ENCODE results near the gene SPDYE2.
"Not testable (repeated sequence)": the region's sequence is repeated elsewhere in the genome, so short reads cannot be mapped to it uniquely, and the experiment has no call there.

DNA sequence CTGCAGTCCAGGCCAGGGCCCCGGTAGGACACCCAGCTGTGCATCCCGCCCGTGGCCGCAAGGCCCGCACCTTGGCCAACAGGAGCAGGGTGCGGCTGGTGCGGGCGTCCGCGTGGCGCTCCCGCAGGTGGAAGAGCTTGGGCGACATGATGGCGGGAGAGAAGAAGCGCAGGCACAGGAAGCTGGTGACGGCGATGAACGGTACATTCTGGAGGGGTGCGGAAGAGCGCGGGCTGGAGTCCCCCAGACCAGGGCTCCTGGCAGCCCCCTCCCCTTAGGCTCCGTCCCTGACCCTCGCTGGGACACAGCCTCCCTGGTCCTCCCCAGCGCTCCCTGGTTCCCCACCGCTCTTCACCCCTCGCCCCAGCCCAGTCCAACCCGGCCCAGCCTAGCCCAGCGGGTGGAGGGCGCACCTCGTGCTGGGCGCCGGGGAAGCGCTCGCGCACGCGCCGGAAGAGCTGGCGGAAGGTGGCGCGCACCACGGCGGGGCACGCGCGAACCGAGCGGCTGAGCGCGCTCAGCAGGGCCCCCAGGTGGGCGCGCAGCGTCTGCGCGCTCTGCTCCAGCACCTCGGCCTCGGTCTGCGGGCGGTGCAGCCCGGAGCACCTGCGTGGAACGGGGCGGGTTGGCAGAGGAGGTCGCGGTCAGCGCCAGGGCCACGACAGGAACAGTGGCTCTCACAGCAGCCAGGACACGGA is 42.8 kb downstream of the SPDYE2 start:
- TF ChIP-seq, protein P1, sequence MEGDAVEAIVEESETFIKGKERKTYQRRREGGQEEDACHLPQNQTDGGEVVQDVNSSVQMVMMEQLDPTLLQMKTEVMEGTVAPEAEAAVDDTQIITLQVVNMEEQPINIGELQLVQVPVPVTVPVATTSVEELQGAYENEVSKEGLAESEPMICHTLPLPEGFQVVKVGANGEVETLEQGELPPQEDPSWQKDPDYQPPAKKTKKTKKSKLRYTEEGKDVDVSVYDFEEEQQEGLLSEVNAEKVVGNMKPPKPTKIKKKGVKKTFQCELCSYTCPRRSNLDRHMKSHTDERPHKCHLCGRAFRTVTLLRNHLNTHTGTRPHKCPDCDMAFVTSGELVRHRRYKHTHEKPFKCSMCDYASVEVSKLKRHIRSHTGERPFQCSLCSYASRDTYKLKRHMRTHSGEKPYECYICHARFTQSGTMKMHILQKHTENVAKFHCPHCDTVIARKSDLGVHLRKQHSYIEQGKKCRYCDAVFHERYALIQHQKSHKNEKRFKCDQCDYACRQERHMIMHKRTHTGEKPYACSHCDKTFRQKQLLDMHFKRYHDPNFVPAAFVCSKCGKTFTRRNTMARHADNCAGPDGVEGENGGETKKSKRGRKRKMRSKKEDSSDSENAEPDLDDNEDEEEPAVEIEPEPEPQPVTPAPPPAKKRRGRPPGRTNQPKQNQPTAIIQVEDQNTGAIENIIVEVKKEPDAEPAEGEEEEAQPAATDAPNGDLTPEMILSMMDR (IDR thresholded peaks at IDR 0.05) = not testable (repeated sequence)
- not testable (repeated sequence) for TF ChIP-seq POLR2A (IDR thresholded peaks at IDR 0.05)

Data from testis (tissue), 2 donors.